ENCODE results near the gene MATN1.

Gene MATN1

GRCh38 chr1:30756545-30757351 is 33.4 kb upstream of the MATN1 start:
- no peak overlapping the region for H3K4me3 ChIP-seq (ENCODE audit: control insufficient read depth, low read depth, low read length)
- TF ChIP-seq CTCF (conservative IDR thresholded peaks at IDR 0.05; ENCODE audit: control insufficient read depth, insufficient read depth, low read depth, low read length) = no peak
- DNase-seq (ENCODE audit: low read depth) = peak; percentile 88

GRCh38 chr1:30756206-30756544 is 32.8 kb upstream of the MATN1 start:
- DNase-seq (ENCODE audit: low read depth) = no peak
- no peak overlapping the region for H3K4me3 ChIP-seq (ENCODE audit: control insufficient read depth, low read depth, low read length)
- TF ChIP-seq CTCF (conservative IDR thresholded peaks at IDR 0.05; ENCODE audit: control insufficient read depth, insufficient read depth, low read depth, low read length) = no peak

GRCh38 chr1:30755746-30756145 is 32.4 kb upstream of the MATN1 start:
- no peak overlapping the region for H3K4me3 ChIP-seq (ENCODE audit: control insufficient read depth, low read depth, low read length)
- no peak for DNase-seq (ENCODE audit: low read depth)
- no peak for TF ChIP-seq CTCF (conservative IDR thresholded peaks at IDR 0.05; ENCODE audit: control insufficient read depth, insufficient read depth, low read depth, low read length)

- no peak overlapping the region for H3K4me3 ChIP-seq (ENCODE audit: control insufficient read depth, low read depth, low read length)
- no peak for DNase-seq (ENCODE audit: low read depth)
- TF ChIP-seq CTCF (conservative IDR thresholded peaks at IDR 0.05; ENCODE audit: control insufficient read depth, insufficient read depth, low read depth, low read length) = no peak
Observed at GRCh38 chr1:30755334-30755733, 31.9 kb upstream of the MATN1 start.

GRCh38 chr1:30754684-30755171 is 31.3 kb upstream of the MATN1 start:
- H3K4me3 ChIP-seq (ENCODE audit: control insufficient read depth, low read depth, low read length) = no peak overlapping the region
- no peak for TF ChIP-seq CTCF (conservative IDR thresholded peaks at IDR 0.05; ENCODE audit: control insufficient read depth, insufficient read depth, low read depth, low read length)
- DNase-seq (ENCODE audit: low read depth) = no peak

GRCh38 chr1:30753660-30754123 is 30.3 kb upstream of the MATN1 start:
- DNase-seq (ENCODE audit: low read depth) = no peak
- no peak for TF ChIP-seq CTCF (conservative IDR thresholded peaks at IDR 0.05; ENCODE audit: control insufficient read depth, insufficient read depth, low read depth, low read length)
- no peak overlapping the region for H3K4me3 ChIP-seq (ENCODE audit: control insufficient read depth, low read depth, low read length)

Data from fibroblast of mammary gland (primary cell).